GM10266 (cell line): ENCODE measurements around the gene DCDC2C.

Experiments used
- DNase-seq: peaks from one replicate; pipeline ENCODE4 v3.0.0; 2012; ENCODE audit errors: extremely low spot score
- CTCF ChIP-seq: IDR thresholded peaks from 2 replicates; pipeline ENCODE4 v1.5.1; 2012; ENCODE audit warnings: mild to moderate bottlenecking, low read depth; ENCODE audit not compliant: control insufficient read depth, insufficient read depth; ENCODE audit errors: missing control alignments

The DCDC2C gene

GRCh38 chr2:3741396-3741795, 38.0 kb downstream of the DCDC2C start:
- no peak for DNase-seq
- TF ChIP-seq CTCF: no peak

- no peak for TF ChIP-seq CTCF
- no peak for DNase-seq
Measured at GRCh38 chr2:3741867-3742602, 38.7 kb downstream of the DCDC2C start.

GRCh38 chr2:3742743-3743508, 39.6 kb downstream of the DCDC2C start:
- no peak for TF ChIP-seq CTCF
- DNase-seq: no peak

GRCh38 chr2:3743951-3744555, 40.7 kb downstream of the DCDC2C start:
- no peak for TF ChIP-seq CTCF
- DNase-seq: no peak

- TF ChIP-seq CTCF: no peak
- DNase-seq: no peak
Measured at GRCh38 chr2:3745920-3746319, 42.5 kb downstream of the DCDC2C start.

- no peak for DNase-seq
- TF ChIP-seq CTCF: no peak
Measured at GRCh38 chr2:3747032-3747654, 43.8 kb downstream of the DCDC2C start.

GRCh38 chr2:3747826-3748225, 44.5 kb downstream of the DCDC2C start:
- DNase-seq: no peak
- TF ChIP-seq CTCF: no peak
